K562 (cell line): ENCODE results near the gene DLG3. TPM values are rescaled to one million over a fixed set of nuclear protein-coding genes. Genes with fewer than 3 reads are reported as not detected.

Experiments
- ATAC-seq: fragments of 200-7000 bp; cut with Tn5 transposase; 3 replicates; pipeline ENCODE4 v1.9.1; 2020; ENCODE audit warnings: moderate library complexity
- BruUV-seq: library from RNA; stranded (reverse); fragments of 400-500 nt; replicated peaks from 2 replicates; lab custom pipeline; 2021; lab: Mats Ljungman, UMichigan
- CTCF ChIA-PET: fragments of 300-600 bp; formaldehyde crosslinking; extraction: SDS; loops from one replicate; lab custom pipeline; 2021; ENCODE audit warnings: low intra/inter-chr PET ratio; lab: Yijun Ruan, JAX
- POLR2A ChIA-PET: fragments of 300-600, 350-650 bp; sonication (Branson Sonifier 250); formaldehyde crosslinking; extraction: SDS; loops from one replicate; lab custom pipeline; 2021; ENCODE audit warnings: antibody characterized with exemption, inconsistent platforms; lab: Yijun Ruan, JAX
- DNase-seq, 4 experiments: peaks; one replicate each; pipeline versions ENCODE4 v3.0.0 to v3.0.0-alpha.2; 2011 to 2018; ENCODE audit warnings: low spot score in 3 of 4, mixed read lengths in 3 of 4; ENCODE audit errors: extremely low read depth in 1 of 4
- FAIRE-seq: peaks from 2 replicates; lab custom pipeline; 2011; peaks lifted over from hg19 to GRCh38; lab: Jason Lieb, UNC
- H2AFZ ChIP-seq: 2 replicates; pipeline ENCODE4 v1.6.0; 2011; ENCODE audit warnings: low read depth, low read length, control low read depth, inconsistent platforms
- H3K27ac ChIP-seq: fragments of 200-600 bp; 3 replicates; pipeline ENCODE4 v1.8.0; 2011; ENCODE audit warnings: low read depth, mild to moderate bottlenecking, control low read depth, inconsistent platforms, low read length, moderate library complexity, mixed read lengths; ENCODE audit errors: extremely low read depth
- H3K27me3 ChIP-seq, 2 experiments: fragments of 300-600 bp in 1 of 2; 2 replicates in 1 of 2; 3 replicates in 1 of 2; pipeline versions ENCODE4 v1.6.0 to v1.8.0; 2011; ENCODE audit warnings: inconsistent platforms in 2 of 2, low read length in 2 of 2, mild to moderate bottlenecking in 1 of 2, mixed read lengths in 1 of 2, moderate library complexity in 1 of 2; ENCODE audit not compliant: control insufficient read depth in 2 of 2, insufficient read depth in 2 of 2
- H3K36me3 ChIP-seq: fragments of 300-600 bp; 3 replicates; pipeline ENCODE4 v1.8.0; 2011; ENCODE audit warnings: mild to moderate bottlenecking, low read length, inconsistent platforms; ENCODE audit not compliant: control insufficient read depth, insufficient read depth
- H3K4me1 ChIP-seq, 2 experiments: fragments of 200-600 bp in 1 of 2; replicated peaks in 1 of 2; 2 replicates in 1 of 2; 3 replicates in 1 of 2; pipeline versions ENCODE4 v1.5.1 to v1.8.0; 2011; ENCODE audit warnings: inconsistent platforms in 2 of 2, low read length in 2 of 2, mild to moderate bottlenecking in 1 of 2, mixed read lengths in 1 of 2, moderate library complexity in 1 of 2; ENCODE audit not compliant: control insufficient read depth in 2 of 2, insufficient read depth in 2 of 2
- H3K4me2 ChIP-seq: 2 replicates; pipeline ENCODE4 v1.6.1; 2011; ENCODE audit warnings: low read length, control low read depth, inconsistent platforms, mixed read lengths; ENCODE audit not compliant: insufficient read depth
- H3K4me3 ChIP-seq: fragments of 200-600 bp; sonication (generic), shearing (Covaris generic); 2 replicates; pipeline ENCODE4 v1.5.1; 2016; ENCODE audit warnings: control low read depth, inconsistent platforms
- H3K79me2 ChIP-seq: fragments of 200-600 bp; 3 replicates; pipeline ENCODE4 v1.8.0; 2011; ENCODE audit warnings: low read length, inconsistent platforms; ENCODE audit not compliant: control insufficient read depth, insufficient read depth
- H3K9ac ChIP-seq, 2 experiments: 2 replicates each; pipeline versions ENCODE4 v1.6.0 to v1.6.1; 2011; ENCODE audit warnings: low read depth in 2 of 2, low read length in 2 of 2, control low read depth in 1 of 2, inconsistent platforms in 1 of 2, mild to moderate bottlenecking in 1 of 2, mixed read lengths in 1 of 2; ENCODE audit not compliant: insufficient read depth in 1 of 2
- H3K9me1 ChIP-seq: one replicate; pipeline ENCODE4 v1.6.0; 2011; ENCODE audit warnings: inconsistent platforms, mild to moderate bottlenecking, low read length, moderate library complexity; ENCODE audit not compliant: control insufficient read depth, insufficient read depth
- H3K9me3 ChIP-seq: replicated peaks from 2 replicates; pipeline ENCODE4 v1.5.1; 2011; ENCODE audit warnings: low read depth, low read length, inconsistent platforms; ENCODE audit not compliant: control insufficient read depth, insufficient read depth
- H4K20me1 ChIP-seq: replicated peaks from 2 replicates; pipeline ENCODE4 v1.6.1; 2011; ENCODE audit warnings: low read length, inconsistent platforms, mixed read lengths; ENCODE audit not compliant: control insufficient read depth, insufficient read depth
- FOXJ2 ChIP-seq: fragments of 200-800 bp; sonication (Bioruptor generic); IDR thresholded peaks from 2 replicates; pipeline ENCODE4 v1.6.1; 2016; ENCODE audit warnings: missing genetic modification characterization, missing compliant biosample characterization
- MECOM ChIP-seq: fragments of 250-450 bp; sonication (Bioruptor Pico); IDR thresholded peaks from 2 replicates; pipeline ENCODE4 v1.8.0; 2022; ENCODE audit warnings: inconsistent platforms
- PRPF4 ChIP-seq: fragments of 200-400 bp; formaldehyde crosslinking; IDR thresholded peaks from one replicate; pipeline ENCODE4 v1.6.1; 2017; ENCODE audit warnings: low read length, low read depth, mild to moderate bottlenecking; ENCODE audit not compliant: insufficient read depth, poor library complexity, severe bottlenecking
- PTTG1 ChIP-seq: fragments of 450-650 bp; IDR thresholded peaks from 2 replicates; pipeline ENCODE4 v1.6.1; 2016; ENCODE audit warnings: low read depth, mild to moderate bottlenecking, missing genetic modification characterization, missing compliant biosample characterization
- TSC22D4 ChIP-seq: fragments of 450-650 bp; IDR thresholded peaks from 2 replicates; pipeline ENCODE4 v1.6.1; 2016; ENCODE audit warnings: missing genetic modification characterization, missing biosample characterization, control low read depth
- ZKSCAN3 ChIP-seq: fragments of 250-450 bp; sonication (Bioruptor Pico); IDR thresholded peaks from 2 replicates; pipeline ENCODE4 v1.4.0; 2020
- WGBS: fragments of 100-300 bp; shearing (Covaris generic); methylation state at CpG from one replicate; pipeline ENCODE4 v1.1.6; 2016; ENCODE audit warnings: low coverage, mixed read lengths; ENCODE audit not compliant: insufficient coverage; ENCODE audit errors: missing lambda C conversion rate; 5-methylcytosine and 5-hydroxymethylcytosine counted together
- in situ Hi-C: fragments of 300-500 bp; cut with MboI; formaldehyde crosslinking; loops from 4 replicates; pipeline ENCODE4 v1.15.0; 2018; ENCODE audit warnings: inconsistent platforms, mixed read lengths
- intact Hi-C: fragments of 100-400 bp; cut with micrococcal nuclease; formaldehyde crosslinking; loops from 2 replicates; pipeline ENCODE4 v1.14.2; 2022
- polyA plus RNA-seq, 8 experiments: library from polyadenylated mRNA; depleted of rRNA in 4 of 8; stranded (reverse) in 5 of 8; unstranded in 3 of 8; fragments of >200 nt; fragmentation: Nextera tagmentation in 2 of 8; fragmentation: Illumina TruSeq in 1 of 8; extraction: Ambion mirVana in 2 of 8; extraction: Trizol in 1 of 8; gene quantifications; 2 replicates each; pipeline versions ENCODE4 v1.2.1 to v1.2.3, GENCODE V29; 2011 to 2014; ENCODE audit warnings: inconsistent platforms in 1 of 8, missing spikeins in 1 of 8
- total RNA-seq, 7 experiments: library from RNA; depleted of rRNA in 6 of 7; stranded (reverse); fragments of >200 nt in 6 of 7; fragmentation: Illumina TruSeq in 2 of 7; extraction: Trizol in 2 of 7; gene quantifications; 2 replicates each; pipeline versions ENCODE4 v1.2.1 to v1.2.3, GENCODE V29; 2011 to 2021; ENCODE audit warnings: low replicate concordance in 1 of 7
- TF ChIP-seq, protein P1 (sequence below): sonication (generic); formaldehyde crosslinking; IDR thresholded peaks from 2 replicates; pipeline ENCODE4 v1.8.0; 2022; ENCODE audit warnings: mild to moderate bottlenecking, missing genetic modification reagents, borderline replicate concordance
- TF ChIP-seq, protein P2 (sequence below): sonication (generic); formaldehyde crosslinking; IDR thresholded peaks from 2 replicates; pipeline ENCODE4 v1.8.1; 2023; ENCODE audit warnings: mild to moderate bottlenecking, missing genetic modification reagents
- TF ChIP-seq, protein P3 (sequence below), 2 experiments: fragments of 450-650 bp; IDR thresholded peaks; 2 replicates each; pipeline ENCODE4 v1.6.1; 2016
- TF ChIP-seq, protein P4 (sequence below): sonication (generic); formaldehyde crosslinking; IDR thresholded peaks from 2 replicates; pipeline ENCODE4 v1.8.1; 2023; ENCODE audit warnings: mild to moderate bottlenecking, missing genetic modification reagents

DLG3 gene
- total and polyA plus RNA-seq, 9 of the 15 experiments (the other 6 are each of a cell fraction or from before 2014, with no cell fraction given) = 3.1 to 15.7 (median 8.8) TPM

DNA sequence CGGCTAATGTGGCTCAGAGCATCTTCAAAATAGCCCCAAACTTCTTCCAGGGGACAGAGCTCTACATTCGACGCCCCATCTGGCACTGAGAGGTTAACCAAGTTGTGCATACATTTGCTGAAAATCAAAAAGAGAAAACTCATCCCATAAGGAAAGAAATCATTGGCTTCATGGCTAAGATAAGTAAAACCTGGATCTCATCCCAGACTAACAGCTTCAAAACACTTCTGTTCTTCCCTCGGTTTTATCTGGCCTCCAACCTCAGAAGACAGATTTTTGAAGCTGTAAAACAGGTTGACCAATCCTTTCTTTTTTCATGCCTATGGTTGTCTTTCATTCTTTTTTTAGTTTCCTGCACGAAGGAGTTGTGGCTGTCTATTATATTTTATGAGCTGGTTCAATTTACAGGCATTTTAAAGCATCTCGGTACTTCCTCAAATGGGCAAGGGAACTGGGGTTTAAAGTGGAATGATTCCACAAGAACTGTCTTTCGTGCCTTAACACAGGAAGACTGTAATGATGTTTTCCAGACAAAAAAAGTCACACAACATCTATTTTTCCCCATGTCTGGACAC lies 107.6 kb downstream of the DLG3 start (continued):
- no peak for TF ChIP-seq PRPF4

DNA sequence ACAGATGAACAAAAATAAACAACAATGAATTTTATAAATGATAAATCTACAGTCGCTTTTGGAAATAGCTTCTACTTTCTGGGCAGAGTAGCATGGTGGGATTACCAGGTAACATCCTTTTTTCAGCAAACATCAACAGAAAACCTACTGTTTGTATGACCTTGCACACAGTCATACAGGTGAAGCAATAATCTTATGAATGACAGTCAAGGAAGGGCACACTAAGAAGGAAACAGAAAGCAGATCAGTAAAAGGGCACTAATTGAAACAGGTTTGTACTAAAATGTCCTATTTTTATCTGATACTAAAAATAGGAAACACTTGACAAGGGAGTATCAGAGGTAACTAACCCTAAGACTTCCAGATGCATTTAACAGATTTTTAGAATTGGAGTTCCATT lies 108.9 kb downstream of the DLG3 start:
- Histone ChIP-seq H3K9me1 (no peaks in the 10 kb centered on the region), H3K36me3 (no peaks in the 10 kb centered on the region), H3K4me3 (no peak overlapping the region), H3K4me2 (no peak overlapping the region), H3K27me3 (no peaks in the 10 kb centered on the region), H2AFZ (no peak overlapping the region), H3K27ac (no peak overlapping the region), H3K9ac (no peak overlapping the region), H3K4me1 (no peaks in the 10 kb centered on the region), H4K20me1 (no peaks in the 10 kb centered on the region), H3K79me2 (no peaks in the 10 kb centered on the region), H3K9me3 (no peaks in the 10 kb centered on the region)
- CTCF ChIA-PET = no interaction called here
- no TSS peak for BruUV-seq
- POLR2A ChIA-PET = no interaction called here
- in situ Hi-C loops (no loop called here), intact Hi-C loops (no loop called here)
- 11% methylated on average over 1 of the region's 1 CpG for WGBS
- FAIRE-seq (no peak), ATAC-seq (no peak), DNase-seq (no peak)
- TF ChIP-seq, protein P1, sequence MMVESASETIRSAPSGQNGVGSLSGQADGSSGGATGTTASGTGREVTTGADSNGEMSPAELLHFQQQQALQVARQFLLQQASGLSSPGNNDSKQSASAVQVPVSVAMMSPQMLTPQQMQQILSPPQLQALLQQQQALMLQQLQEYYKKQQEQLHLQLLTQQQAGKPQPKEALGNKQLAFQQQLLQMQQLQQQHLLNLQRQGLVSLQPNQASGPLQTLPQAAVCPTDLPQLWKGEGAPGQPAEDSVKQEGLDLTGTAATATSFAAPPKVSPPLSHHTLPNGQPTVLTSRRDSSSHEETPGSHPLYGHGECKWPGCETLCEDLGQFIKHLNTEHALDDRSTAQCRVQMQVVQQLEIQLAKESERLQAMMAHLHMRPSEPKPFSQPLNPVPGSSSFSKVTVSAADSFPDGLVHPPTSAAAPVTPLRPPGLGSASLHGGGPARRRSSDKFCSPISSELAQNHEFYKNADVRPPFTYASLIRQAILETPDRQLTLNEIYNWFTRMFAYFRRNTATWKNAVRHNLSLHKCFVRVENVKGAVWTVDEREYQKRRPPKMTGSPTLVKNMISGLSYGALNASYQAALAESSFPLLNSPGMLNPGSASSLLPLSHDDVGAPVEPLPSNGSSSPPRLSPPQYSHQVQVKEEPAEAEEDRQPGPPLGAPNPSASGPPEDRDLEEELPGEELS (CRISPR knock-in tag) = no peak
- no peak for TF ChIP-seq MECOM
- no peak for TF ChIP-seq ZKSCAN3 (CRISPR knock-in tag)
- TF ChIP-seq PTTG1 (tag) = no peak
- TF ChIP-seq, protein P2, sequence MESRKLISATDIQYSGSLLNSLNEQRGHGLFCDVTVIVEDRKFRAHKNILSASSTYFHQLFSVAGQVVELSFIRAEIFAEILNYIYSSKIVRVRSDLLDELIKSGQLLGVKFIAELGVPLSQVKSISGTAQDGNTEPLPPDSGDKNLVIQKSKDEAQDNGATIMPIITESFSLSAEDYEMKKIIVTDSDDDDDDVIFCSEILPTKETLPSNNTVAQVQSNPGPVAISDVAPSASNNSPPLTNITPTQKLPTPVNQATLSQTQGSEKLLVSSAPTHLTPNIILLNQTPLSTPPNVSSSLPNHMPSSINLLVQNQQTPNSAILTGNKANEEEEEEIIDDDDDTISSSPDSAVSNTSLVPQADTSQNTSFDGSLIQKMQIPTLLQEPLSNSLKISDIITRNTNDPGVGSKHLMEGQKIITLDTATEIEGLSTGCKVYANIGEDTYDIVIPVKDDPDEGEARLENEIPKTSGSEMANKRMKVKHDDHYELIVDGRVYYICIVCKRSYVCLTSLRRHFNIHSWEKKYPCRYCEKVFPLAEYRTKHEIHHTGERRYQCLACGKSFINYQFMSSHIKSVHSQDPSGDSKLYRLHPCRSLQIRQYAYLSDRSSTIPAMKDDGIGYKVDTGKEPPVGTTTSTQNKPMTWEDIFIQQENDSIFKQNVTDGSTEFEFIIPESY (CRISPR knock-in tag) = no peak
- no peak for TF ChIP-seq FOXJ2 (tag)
- TF ChIP-seq, protein P3, sequence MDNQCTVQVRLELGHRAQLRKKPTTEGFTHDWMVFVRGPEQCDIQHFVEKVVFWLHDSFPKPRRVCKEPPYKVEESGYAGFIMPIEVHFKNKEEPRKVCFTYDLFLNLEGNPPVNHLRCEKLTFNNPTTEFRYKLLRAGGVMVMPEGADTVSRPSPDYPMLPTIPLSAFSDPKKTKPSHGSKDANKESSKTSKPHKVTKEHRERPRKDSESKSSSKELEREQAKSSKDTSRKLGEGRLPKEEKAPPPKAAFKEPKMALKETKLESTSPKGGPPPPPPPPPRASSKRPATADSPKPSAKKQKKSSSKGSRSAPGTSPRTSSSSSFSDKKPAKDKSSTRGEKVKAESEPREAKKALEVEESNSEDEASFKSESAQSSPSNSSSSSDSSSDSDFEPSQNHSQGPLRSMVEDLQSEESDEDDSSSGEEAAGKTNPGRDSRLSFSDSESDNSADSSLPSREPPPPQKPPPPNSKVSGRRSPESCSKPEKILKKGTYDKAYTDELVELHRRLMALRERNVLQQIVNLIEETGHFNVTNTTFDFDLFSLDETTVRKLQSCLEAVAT (IDR thresholded peaks at IDR 0.05) = no peak
- TF ChIP-seq TSC22D4 (tag) = no peak
- TF ChIP-seq, protein P4, sequence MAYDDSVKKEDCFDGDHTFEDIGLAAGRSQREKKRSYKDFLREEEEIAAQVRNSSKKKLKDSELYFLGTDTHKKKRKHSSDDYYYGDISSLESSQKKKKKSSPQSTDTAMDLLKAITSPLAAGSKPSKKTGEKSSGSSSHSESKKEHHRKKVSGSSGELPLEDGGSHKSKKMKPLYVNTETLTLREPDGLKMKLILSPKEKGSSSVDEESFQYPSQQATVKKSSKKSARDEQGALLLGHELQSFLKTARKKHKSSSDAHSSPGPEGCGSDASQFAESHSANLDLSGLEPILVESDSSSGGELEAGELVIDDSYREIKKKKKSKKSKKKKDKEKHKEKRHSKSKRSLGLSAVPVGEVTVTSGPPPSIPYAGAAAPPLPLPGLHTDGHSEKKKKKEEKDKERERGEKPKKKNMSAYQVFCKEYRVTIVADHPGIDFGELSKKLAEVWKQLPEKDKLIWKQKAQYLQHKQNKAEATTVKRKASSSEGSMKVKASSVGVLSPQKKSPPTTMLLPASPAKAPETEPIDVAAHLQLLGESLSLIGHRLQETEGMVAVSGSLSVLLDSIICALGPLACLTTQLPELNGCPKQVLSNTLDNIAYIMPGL = no peak
